Activated CD4-positive, alpha-beta T cell treated with anti-CD3 and anti-CD28 coated beads, Interleukin-2, Interleukin-4, amounts not matched to agents 100 ng/mL and 50 ng/mL, durations not matched to agents 16 hours and 8 hours (primary cell): ENCODE measurements around the gene GTF3C6.
"Not testable (repeated sequence)": the region's sequence is repeated elsewhere in the genome, so short reads cannot be mapped to it uniquely, and the experiment has no call there.

Experiments used
- DNase-seq: peaks from one replicate; pipeline ENCODE4 v3.0.0-alpha.2; 2020; ENCODE audit warnings: low spot score

Gene GTF3C6, protein sequence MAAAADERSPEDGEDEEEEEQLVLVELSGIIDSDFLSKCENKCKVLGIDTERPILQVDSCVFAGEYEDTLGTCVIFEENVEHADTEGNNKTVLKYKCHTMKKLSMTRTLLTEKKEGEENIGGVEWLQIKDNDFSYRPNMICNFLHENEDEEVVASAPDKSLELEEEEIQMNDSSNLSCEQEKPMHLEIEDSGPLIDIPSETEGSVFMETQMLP

DNA sequence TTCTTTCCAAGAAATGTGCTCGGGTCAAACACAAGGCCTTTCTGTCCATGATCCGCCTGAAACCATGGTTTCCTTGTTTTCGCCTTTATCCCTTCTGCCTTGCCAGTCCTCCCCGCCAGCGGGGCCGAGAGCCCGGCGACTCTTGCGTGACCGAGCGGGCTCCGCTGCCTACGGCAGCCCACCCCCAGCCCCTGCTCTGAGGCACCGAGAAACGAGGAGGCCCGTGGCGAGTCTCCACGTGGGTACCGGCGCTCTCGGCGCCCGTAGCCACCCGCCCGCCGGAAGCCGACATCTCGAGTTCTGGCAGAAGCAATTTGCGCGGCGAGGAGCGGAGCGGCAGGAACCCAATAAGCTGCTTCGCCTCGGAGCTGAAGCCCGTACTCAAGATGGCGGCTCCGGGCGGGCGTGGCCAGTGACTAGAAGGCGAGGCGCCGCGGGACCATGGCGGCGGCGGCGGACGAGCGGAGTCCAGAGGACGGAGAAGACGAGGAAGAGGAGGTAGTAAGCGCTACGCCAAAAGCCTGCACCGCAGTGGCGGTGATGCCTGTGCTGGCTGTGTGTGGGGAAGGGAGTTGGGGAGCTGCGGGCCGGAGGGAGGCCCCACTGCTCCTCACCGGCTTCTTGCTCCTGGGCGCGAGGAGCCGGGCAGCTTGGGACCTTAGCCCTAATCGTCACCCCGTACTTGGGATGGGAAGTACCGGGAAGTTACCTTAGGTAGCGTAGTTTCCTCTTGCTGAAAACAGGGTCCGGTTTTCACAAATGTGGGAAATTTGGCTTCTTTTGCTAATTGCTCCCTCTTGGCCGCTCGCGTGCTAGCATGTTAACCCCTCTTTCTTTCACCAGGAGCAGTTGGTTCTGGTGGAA, at the start of gene GTF3C6:
TSS of gene GTF3C6 (plus strand) at position 378 of the 864 bp plus-strand sequence. CDS start at position 442, 64 bp downstream.
- peak; percentile 95 for DNase-seq

- no peak for DNase-seq
Measured at GRCh38 chr6:110930781-110931180, 27.7 kb upstream of the GTF3C6 start.

DNA sequence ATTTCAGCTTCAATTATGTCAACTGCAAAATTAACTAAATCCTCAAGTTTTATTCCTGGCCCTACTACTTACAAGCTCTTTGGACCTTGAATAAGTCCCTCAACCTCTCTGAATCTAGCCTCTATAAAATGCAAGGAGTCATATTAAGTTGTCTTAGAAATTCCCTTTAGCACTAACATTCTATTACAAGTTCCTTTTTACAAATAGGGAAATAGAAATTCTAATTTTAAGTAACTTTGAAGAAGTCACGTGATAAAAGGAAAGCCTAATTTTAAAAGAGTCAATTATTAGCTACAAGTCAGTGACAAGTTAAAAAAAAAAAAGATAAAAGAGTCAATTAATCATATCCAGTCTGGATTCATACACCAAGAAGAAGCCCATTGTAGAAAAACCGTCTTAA, 24.6 kb upstream of the GTF3C6 start:
- no peak for DNase-seq

- no peak for DNase-seq
Measured at GRCh38 chr6:110934381-110934898, 24.1 kb upstream of the GTF3C6 start.

GRCh38 chr6:110935171-110935570, 23.3 kb upstream of the GTF3C6 start:
- DNase-seq: no peak

- no peak for DNase-seq
Measured at GRCh38 chr6:110938171-110938570, 20.3 kb upstream of the GTF3C6 start.

- DNase-seq: no peak
Measured at GRCh38 chr6:110939429-110940200, 18.9 kb upstream of the GTF3C6 start.

GRCh38 chr6:110944681-110945151, 13.8 kb upstream of the GTF3C6 start:
- DNase-seq: peak; percentile 95

DNA sequence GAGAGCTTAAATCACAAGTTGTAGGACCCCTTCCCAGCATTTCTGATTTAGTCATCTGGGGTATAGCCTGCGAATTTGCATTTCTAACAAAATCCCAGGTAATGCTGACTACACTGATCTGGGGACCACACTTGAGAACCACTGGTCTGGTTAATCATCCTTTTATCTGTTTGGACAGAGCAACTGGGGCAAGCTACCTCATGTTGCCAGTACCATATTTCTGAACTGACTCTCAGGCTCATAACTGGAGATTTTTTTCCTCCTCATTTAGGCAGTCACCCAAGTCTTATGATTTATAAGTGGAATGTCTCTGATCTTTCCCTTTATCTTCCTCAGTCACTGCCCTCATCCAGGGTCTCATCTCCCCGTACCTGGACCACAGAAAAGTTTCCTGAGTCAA, 12.0 kb upstream of the GTF3C6 start:
- DNase-seq: no peak

GRCh38 chr6:110949679-110950285, 8.7 kb upstream of the GTF3C6 start:
- DNase-seq: peak; percentile 46

- DNase-seq: no peak
Measured at GRCh38 chr6:110950440-110950839, 8.1 kb upstream of the GTF3C6 start.

DNA sequence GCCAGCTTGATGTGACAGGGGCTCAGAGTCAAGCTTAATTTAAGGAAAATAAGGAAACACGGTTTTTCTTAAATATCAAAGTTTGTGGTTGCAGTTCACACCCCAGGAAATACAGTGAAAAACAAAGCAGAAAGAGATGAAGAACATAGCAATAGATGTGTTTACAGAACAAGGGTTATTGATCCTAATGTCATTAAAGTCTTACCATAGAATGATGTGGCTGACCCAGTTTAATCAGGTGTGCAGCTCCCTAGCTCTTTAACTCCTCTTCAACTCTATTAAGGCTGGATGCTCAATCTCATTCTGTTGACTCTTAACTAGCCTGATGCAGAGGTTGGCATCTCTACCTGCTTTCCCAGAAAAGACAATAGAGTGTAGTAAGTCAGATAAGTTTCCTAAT, 7.5 kb upstream of the GTF3C6 start:
- no peak for DNase-seq

DNA sequence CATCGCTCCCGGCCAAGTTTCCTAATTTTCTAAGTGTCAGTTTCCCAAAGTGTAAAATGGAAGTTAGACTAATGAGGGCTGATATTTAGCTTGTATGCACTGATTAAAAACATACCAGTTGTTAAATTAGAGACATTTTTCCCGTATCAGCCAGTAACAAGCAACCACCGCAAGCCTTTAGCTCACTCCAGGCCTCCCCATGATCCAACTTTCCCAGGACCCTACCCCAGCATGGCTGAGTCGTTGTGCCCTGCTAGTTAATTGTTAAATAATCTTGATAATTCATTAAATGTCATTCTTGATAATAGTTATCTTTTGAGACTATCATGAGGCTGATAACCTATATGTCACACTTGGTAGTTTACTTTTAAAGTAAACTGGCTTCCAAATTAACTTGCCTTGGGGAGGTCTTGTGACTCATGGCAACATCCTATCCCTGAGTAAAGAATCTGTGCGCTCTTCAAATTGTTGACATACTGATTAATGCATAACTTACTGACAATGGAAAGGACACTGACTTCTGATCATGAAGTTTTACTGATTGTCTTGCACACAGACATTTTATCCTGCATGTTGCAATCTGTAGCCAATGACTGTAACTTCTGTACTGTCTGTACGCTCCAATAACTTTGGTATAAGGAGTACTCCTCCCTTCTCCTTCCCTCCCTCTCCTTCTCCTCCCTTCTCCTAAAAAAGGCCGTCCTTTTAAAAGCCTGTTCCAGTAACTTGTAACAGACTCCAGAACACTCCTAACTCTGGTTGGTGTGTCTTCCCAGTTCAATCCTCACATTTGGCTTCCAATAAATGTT, 6.3 kb upstream of the GTF3C6 start:
- no peak for DNase-seq

- no peak for DNase-seq
Measured at GRCh38 chr6:110953633-110954303, 4.7 kb upstream of the GTF3C6 start.

- no peak for DNase-seq
Measured at GRCh38 chr6:110960014-110960390, 1.5 kb downstream of the GTF3C6 start.

- DNase-seq: not testable (repeated sequence)
Measured at GRCh38 chr6:110962636-110963035, 4.1 kb downstream of the GTF3C6 start.

DNA sequence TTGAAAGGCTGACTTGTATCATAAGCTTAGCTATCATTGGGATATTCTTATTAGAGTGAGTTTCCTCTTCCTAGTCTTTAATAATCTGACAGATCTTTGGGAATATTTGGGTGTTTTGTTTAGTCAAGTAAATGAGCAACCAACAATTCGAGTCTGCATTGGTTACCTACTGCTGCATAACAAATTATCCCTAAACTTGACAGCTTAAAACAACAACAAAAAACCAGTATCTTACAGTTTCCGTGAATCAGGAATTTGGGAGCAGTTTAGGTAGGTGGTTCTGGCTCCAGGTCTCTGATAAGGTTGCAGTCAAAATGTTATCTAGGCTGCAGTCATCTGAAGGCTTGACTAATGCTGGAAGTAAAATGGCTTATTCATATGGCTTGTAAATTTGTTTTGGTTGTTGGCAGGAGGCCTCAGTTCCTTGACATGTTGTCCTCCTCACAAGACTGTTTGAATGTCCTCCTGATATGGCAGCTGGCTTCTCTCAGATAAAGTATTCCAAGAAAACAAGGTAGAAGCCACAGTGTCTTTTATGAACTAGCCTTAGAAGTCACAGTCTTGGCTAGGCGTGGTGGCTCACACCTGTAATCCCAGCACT, 7.2 kb downstream of the GTF3C6 start:
- DNase-seq: no peak

DNA sequence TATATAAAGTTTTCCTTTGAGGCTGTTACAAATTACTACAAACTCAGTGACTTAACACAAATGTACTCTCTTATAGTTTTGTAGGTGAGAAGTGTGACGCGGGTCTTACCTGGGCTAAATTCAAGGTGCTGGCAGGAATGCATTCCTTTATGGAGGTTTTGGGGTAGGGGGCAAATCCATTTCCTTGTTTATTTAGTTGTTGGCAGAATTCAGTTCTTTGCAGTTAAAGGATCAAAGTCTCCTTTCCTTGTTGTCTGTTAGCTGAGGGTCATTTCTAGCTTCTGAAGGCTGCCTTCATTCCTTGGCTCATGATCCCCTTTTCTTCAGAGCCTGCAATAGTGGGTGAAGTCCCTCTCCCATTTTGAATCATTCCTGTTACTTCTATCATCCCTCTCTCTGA, 10.2 kb downstream of the GTF3C6 start:
- not testable (repeated sequence) for DNase-seq

DNA sequence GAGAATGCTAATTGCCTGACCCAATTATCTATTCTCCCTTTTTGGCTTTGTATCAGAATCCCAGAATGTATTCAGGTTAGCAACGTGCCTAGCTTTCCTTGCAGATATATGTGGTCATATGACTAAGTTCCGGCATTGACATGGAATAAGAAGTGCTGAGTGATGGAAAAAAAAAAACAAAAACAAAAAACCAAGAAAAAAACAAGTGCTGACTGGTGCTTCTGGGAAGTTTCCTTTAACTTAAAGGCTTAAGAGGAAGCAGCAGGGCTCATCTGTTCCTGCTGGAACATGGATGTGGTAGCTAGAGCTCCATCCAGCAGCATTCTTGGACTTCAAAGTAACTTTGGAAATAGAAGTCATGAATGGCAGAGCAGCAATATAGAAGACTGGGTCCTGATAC, 13.0 kb downstream of the GTF3C6 start:
- DNase-seq: no peak

DNA sequence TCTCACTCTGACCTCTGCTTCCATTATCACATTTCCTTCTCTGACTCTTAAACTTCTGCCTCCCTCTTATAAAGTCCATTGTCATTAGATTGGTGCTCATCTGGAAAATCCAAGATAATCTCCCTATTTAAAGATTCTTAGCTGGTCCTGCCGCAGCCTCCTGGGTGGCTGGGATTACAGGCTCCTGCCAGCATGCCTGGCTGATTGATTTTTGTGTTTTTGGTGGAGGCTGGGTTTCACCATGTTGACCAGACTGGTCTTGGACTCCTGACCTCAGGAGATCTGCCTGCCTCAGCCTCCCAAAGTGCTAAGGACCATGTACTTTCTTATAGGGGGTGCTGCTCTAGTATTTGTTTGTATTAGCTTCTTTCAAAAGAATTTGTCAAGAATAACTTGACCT, 18.1 kb downstream of the GTF3C6 start:
- no peak for DNase-seq
